Ovary (tissue), 9 donors: Measurements from ENCODE around the gene MAP3K2. TPM values are rescaled to one million over a fixed set of nuclear protein-coding genes. Genes with fewer than 3 reads are reported as not detected.

ENCODE experiments used
- DNase-seq, 5 donors: peaks; one replicate each; pipeline ENCODE4 v3.0.0-alpha.2; 2019 to 2020
- H3K27ac ChIP-seq, 2 donors: fragments of 200-600 bp; one replicate each; pipeline versions ENCODE4 v1.5.1 to v1.8.0; 2019 to 2022
- H3K27me3 ChIP-seq: fragments of 200-600 bp; one replicate; pipeline ENCODE4 v1.8.0; 2022
- H3K36me3 ChIP-seq: fragments of 200-600 bp; sonication (generic); one replicate; pipeline ENCODE4 v1.5.1; 2019
- H3K4me1 ChIP-seq: one replicate; pipeline ENCODE4 v1.8.1; 2013; ENCODE audit warnings: mild to moderate bottlenecking, moderate library complexity; ENCODE audit not compliant: insufficient read depth
- H3K4me3 ChIP-seq: fragments of 200-600 bp; sonication (generic); one replicate; pipeline ENCODE4 v1.5.1; 2017
- H3K9me3 ChIP-seq, 2 donors: fragments of 200-600 bp in 1 of 2; sonication (generic) in 1 of 2; one replicate each; pipeline versions ENCODE4 v1.5.1 to v1.8.1; 2013 to 2019; ENCODE audit warnings: mild to moderate bottlenecking in 1 of 2, moderate library complexity in 1 of 2
- EP300 ChIP-seq: sonication (generic); formaldehyde crosslinking; IDR thresholded peaks from one replicate; pipeline ENCODE4 v1.6.1; 2017; ENCODE audit warnings: antibody characterized with exemption
- POLR2A ChIP-seq: fragments of 450-650 bp; IDR thresholded peaks from one replicate; pipeline ENCODE4 v1.6.1; 2017; ENCODE audit warnings: antibody characterized with exemption, mild to moderate bottlenecking, moderate library complexity
- WGBS, 3 donors: extraction: QIAGEN DNeasy Blood & Tissue Kit in 1 of 3; methylation state at CpG; one replicate each; pipeline versions ENCODE4 v1.1.5 to v1.1.7; 2013 to 2017; 5-methylcytosine and 5-hydroxymethylcytosine counted together
- intact Hi-C, 4 donors: fragments of 100-400 bp; cut with DNase I; formaldehyde crosslinking; loops; one replicate each; pipeline versions ENCODE4 v1.11.0 to v1.15.1; 2022 to 2023
- polyA plus RNA-seq, 2 donors: library from polyadenylated mRNA; stranded (reverse); fragments of 200-250 nt in 1 of 2; fragments of 350-450 nt in 1 of 2; fragmentation: Illumina TruSeq in 1 of 2; extraction: RNeasy Lipid Tissue Mini Kit (QIAGEN cat#74804) in 1 of 2; gene quantifications; one replicate each; pipeline ENCODE4 v1.2.3, GENCODE V29; 2013 to 2014
- total RNA-seq, 7 donors: library from RNA; depleted of rRNA in 2 of 7; stranded (reverse); fragments of >200 nt in 2 of 7; fragmentation: NEBNext Ultra II Directional in 3 of 7; extraction: Animal tissue kit (Norgen Biotek cat#: 25700) in 3 of 7; gene quantifications; one replicate each; pipeline versions ENCODE4 v1.1.0 to v1.2.4, GENCODE V29; 2016 to 2023
- TF ChIP-seq, protein P1 (sequence below), 3 donors: fragments of 450-650 bp in 2 of 3; fragments of 200-600 bp in 1 of 3; IDR thresholded peaks; one replicate each; pipeline versions ENCODE4 v1.5.1 to v1.8.0; 2016 to 2022; ENCODE audit warnings: antibody characterized with exemption in 3 of 3, mild to moderate bottlenecking in 1 of 3
- donor health status: DM: no; HTN: no; CAD: no; lungs with moderate emphysema.
- donor health status: DM: no; HTN: no; CAD: no.
- donor health status: Bipolar disorder and iron deficiency.
- donor health status: DM: yes; HTN: yes; CAD: no.
- donor health status: DM: no; HTN: no; CAD: no.
- donor health status: DM: yes; HTN: yes; CAD: no.

MAP3K2 gene
- total and polyA plus RNA-seq, 9 donors, result 7.2 to 78.4 (median 55.8) TPM

DNA sequence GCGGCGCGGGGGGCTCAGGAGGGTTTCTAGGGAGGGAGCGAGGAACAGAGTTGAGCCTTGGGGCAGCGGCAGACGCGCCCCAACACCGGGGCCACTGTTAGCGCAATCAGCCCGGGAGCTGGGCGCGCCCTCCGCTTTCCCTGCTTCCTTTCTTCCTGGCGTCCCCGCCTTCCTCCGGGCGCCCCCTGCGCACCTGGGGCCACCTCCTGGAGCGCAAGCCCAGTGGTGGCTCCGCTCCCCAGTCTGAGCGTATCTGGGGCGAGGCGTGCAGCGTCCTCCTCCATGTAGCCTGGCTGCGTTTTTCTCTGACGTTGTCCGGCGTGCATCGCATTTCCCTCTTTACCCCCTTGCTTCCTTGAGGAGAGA, 35.7 kb upstream of the MAP3K2 start:
- H3K27me3 ChIP-seq, result no peaks in the 10 kb centered on the region
- no peaks in the 10 kb centered on the region for H3K9me3 ChIP-seq
- no peaks in the 10 kb centered on the region for H3K4me1 ChIP-seq
- H3K27ac ChIP-seq, result no peak overlapping the region
- no peak for DNase-seq
- intact Hi-C loops, result no loop called here
- H3K4me3 ChIP-seq, result no peak overlapping the region
- 1 to 3% (median 1%) methylated on average over 25 to 29 of the region's 29 CpGs for WGBS, 3 donors
- TF ChIP-seq POLR2A (no peak), EP300 (no peak)
- TF ChIP-seq, protein P1, sequence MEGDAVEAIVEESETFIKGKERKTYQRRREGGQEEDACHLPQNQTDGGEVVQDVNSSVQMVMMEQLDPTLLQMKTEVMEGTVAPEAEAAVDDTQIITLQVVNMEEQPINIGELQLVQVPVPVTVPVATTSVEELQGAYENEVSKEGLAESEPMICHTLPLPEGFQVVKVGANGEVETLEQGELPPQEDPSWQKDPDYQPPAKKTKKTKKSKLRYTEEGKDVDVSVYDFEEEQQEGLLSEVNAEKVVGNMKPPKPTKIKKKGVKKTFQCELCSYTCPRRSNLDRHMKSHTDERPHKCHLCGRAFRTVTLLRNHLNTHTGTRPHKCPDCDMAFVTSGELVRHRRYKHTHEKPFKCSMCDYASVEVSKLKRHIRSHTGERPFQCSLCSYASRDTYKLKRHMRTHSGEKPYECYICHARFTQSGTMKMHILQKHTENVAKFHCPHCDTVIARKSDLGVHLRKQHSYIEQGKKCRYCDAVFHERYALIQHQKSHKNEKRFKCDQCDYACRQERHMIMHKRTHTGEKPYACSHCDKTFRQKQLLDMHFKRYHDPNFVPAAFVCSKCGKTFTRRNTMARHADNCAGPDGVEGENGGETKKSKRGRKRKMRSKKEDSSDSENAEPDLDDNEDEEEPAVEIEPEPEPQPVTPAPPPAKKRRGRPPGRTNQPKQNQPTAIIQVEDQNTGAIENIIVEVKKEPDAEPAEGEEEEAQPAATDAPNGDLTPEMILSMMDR (IDR thresholded peaks at IDR 0.05), result no peak
- H3K36me3 ChIP-seq, result no peaks in the 10 kb centered on the region

DNA sequence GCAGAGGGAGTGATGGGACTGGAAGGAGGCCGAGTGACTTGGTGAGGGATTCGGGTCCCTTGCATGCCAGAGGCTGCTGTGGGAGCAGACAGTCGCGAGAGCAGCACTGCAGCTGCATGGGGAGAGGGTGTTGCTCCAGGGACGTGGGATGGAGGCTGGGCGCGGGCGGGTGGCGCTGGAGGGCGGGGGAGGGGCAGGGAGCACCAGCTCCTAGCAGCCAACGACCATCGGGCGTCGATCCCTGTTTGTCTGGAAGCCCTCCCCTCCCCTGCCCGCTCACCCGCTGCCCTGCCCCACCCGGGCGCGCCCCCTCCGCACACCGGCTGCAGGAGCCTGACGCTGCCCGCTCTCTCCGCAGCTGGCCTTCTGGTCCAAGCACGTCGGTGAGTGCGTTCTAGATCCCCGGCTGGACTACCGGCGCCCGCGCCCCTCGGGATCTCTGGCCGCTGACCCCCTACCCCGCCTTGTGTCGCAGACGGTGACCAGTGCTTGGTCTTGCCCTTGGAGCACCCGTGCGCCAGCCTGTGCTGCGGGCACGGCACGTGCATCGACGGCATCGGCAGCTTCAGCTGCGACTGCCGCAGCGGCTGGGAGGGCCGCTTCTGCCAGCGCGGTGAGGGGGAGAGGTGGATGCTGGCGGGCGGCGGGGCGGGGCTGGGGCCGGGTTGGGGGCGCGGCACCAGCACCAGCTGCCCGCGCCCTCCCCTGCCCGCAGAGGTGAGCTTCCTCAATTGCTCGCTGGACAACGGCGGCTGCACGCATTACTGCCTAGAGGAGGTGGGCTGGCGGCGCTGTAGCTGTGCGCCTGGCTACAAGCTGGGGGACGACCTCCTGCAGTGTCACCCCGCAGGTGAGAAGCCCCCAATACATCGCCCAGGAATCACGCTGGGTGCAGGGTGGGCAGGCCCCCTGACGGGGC, 35.0 kb upstream of the MAP3K2 start:
- intact Hi-C loops, result no loop called here
- no peak for DNase-seq
- WGBS, 3 donors, result 1 to 2% (median 1%) methylated on average over 11 to 73 of the region's 73 CpGs

DNA sequence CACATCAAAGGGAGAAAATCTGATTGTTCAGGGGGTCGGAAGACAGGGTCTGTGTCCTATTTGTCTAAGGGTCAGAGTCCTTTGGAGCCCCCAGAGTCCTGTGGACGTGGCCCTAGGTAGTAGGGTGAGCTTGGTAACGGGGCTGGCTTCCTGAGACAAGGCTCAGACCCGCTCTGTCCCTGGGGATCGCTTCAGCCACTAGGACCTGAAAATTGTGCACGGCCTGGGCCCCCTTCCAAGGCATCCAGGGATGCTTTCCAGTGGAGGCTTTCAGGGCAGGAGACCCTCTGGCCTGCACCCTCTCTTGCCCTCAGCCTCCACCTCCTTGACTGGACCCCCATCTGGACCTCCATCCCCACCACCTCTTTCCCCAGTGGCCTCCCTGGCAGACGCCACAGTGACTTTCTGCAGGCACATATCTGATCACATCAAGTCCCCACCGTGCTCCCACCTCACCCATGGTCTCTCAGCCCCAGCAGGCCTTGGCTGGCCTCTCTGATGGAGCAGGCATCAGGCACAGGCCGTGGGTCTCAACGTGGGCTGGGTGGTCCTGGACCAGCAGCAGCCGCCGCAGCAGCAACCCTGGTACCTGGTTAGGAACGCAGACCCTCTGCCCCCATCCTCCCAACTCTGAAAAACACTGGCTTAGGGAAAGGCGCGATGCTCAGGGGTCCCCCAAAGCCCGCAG, 34.2 kb upstream of the MAP3K2 start:
- H3K36me3 ChIP-seq, result no peaks in the 10 kb centered on the region
- TF ChIP-seq POLR2A (no peak), EP300 (no peak)
- TF ChIP-seq, protein P1 (IDR thresholded peaks at IDR 0.05), result no peak
- H3K9me3 ChIP-seq, result no peaks in the 10 kb centered on the region
- no peaks in the 10 kb centered on the region for H3K27me3 ChIP-seq
- intact Hi-C loops, result no loop called here
- WGBS, 3 donors, result 58 to 73% (median 68%) methylated on average over 16 of the region's 16 CpGs
- no peak overlapping the region for H3K4me3 ChIP-seq
- DNase-seq, result no peak
- H3K4me1 ChIP-seq, result no peaks in the 10 kb centered on the region
- H3K27ac ChIP-seq, result no peak overlapping the region

More for the DNA sequence above, 35.0 kb upstream of the MAP3K2 start:
- TF ChIP-seq EP300 (no peak), POLR2A (no peak)
- TF ChIP-seq, protein P1 (IDR thresholded peaks at IDR 0.05), result no peak
- Histone ChIP-seq H3K4me1 (no peaks in the 10 kb centered on the region), H3K36me3 (no peaks in the 10 kb centered on the region), H3K4me3 (no peak overlapping the region), H3K27me3 (no peaks in the 10 kb centered on the region), H3K9me3 (no peaks in the 10 kb centered on the region), H3K27ac (no peak overlapping the region)

DNA sequence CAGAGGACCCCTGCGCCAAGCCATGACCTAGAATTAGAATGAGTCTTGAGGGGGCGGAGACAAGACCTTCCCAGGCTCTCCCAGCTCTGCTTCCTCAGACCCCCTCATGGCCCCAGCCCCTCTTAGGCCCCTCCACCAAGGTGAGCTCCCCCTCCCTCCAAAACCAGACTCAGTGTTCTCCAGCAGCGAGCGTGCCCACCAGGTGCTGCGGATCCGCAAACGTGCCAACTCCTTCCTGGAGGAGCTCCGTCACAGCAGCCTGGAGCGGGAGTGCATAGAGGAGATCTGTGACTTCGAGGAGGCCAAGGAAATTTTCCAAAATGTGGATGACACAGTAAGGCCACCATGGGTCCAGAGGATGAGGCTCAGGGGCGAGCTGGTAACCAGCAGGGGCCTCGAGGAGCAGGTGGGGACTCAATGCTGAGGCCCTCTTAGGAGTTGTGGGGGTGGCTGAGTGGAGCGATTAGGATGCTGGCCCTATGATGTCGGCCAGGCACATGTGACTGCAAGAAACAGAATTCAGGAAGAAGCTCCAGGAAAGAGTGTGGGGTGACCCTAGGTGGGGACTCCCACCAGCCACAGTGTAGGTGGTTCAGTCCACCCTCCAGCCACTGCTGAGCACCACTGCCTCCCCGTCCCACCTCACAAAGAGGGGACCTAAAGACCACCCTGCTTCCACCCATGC, 33.5 kb upstream of the MAP3K2 start:
- intact Hi-C loops, result no loop called here

More for the DNA sequence above, 33.5 kb upstream of the MAP3K2 start:
- Histone ChIP-seq H3K9me3 (no peaks in the 10 kb centered on the region), H3K4me3 (no peak overlapping the region), H3K27ac (no peak overlapping the region), H3K4me1 (no peaks in the 10 kb centered on the region), H3K27me3 (no peaks in the 10 kb centered on the region), H3K36me3 (no peaks in the 10 kb centered on the region)
- DNase-seq, result no peak
- whole genome bisulfite sequencing, 3 donors, result 86 to 90% (median 89%) methylated on average over 15 of the region's 15 CpGs
- TF ChIP-seq, protein P1 (IDR thresholded peaks at IDR 0.05), result no peak
- no peak for TF ChIP-seq EP300
- TF ChIP-seq POLR2A, result no peak
